H9 (cell line): ENCODE measurements around the gene MELK. TPM values are rescaled to one million over a fixed set of nuclear protein-coding genes. Genes with fewer than 3 reads are reported as not detected.

Source experiments
- DNase-seq: peaks from one replicate; pipeline ENCODE4 v3.0.0-alpha.2; 2017
- H2AFZ ChIP-seq: one replicate; pipeline ENCODE4 v1.6.1; 2013; ENCODE audit warnings: mild to moderate bottlenecking, low read length, control low read depth, moderate library complexity
- H2AK5ac ChIP-seq: 2 replicates; pipeline ENCODE4 v1.6.1; 2013; ENCODE audit warnings: low read length, control low read depth, mixed read lengths; ENCODE audit not compliant: insufficient read length
- H2BK120ac ChIP-seq: one replicate; pipeline ENCODE4 v1.6.1; 2013; ENCODE audit warnings: low read depth, mild to moderate bottlenecking, low read length, control low read depth, inconsistent platforms; ENCODE audit not compliant: poor library complexity, severe bottlenecking
- H2BK12ac ChIP-seq: 2 replicates; pipeline ENCODE4 v1.6.1; 2013; ENCODE audit warnings: low read length, control low read depth, mixed read lengths, low read depth; ENCODE audit not compliant: insufficient read length
- H2BK15ac ChIP-seq: 2 replicates; pipeline ENCODE4 v1.6.1; 2013; ENCODE audit warnings: low read depth, low read length, control low read depth
- H2BK20ac ChIP-seq: one replicate; pipeline ENCODE4 v1.6.1; 2013; ENCODE audit warnings: low read depth, mild to moderate bottlenecking, low read length, control low read depth, inconsistent platforms; ENCODE audit not compliant: poor library complexity, severe bottlenecking
- H2BK5ac ChIP-seq: 2 replicates; pipeline ENCODE4 v1.6.1; 2013; ENCODE audit warnings: low read length, control low read depth, mixed read lengths; ENCODE audit not compliant: insufficient read length
- H3K14ac ChIP-seq: 2 replicates; pipeline ENCODE4 v1.6.1; 2013; ENCODE audit warnings: low read length, control low read depth; ENCODE audit not compliant: insufficient read depth
- H3K18ac ChIP-seq: 2 replicates; pipeline ENCODE4 v1.6.1; 2013; ENCODE audit warnings: low read depth, mild to moderate bottlenecking, mixed read lengths, low read length, control low read depth; ENCODE audit not compliant: insufficient read length
- H3K23ac ChIP-seq: 2 replicates; pipeline ENCODE4 v1.6.1; 2013; ENCODE audit warnings: low read length, control low read depth, mixed read lengths, low read depth; ENCODE audit not compliant: insufficient read length
- H3K23me2 ChIP-seq: 2 replicates; pipeline ENCODE4 v1.6.1; 2013; ENCODE audit warnings: low read depth, mild to moderate bottlenecking, mixed read lengths, low read length, control low read depth; ENCODE audit not compliant: insufficient read length, poor library complexity, severe bottlenecking
- H3K27ac ChIP-seq: 2 replicates; pipeline ENCODE4 v1.5.1; 2013; ENCODE audit warnings: low read length, control low read depth, mixed read lengths, low read depth; ENCODE audit not compliant: insufficient read length
- H3K27me3 ChIP-seq: 2 replicates; pipeline ENCODE4 v1.6.1; 2013; ENCODE audit warnings: low read length, control low read depth, inconsistent platforms; ENCODE audit not compliant: insufficient read depth
- H3K4ac ChIP-seq: 2 replicates; pipeline ENCODE4 v1.6.1; 2013; ENCODE audit warnings: low read depth, mild to moderate bottlenecking, control low read depth, inconsistent platforms, low read length, moderate library complexity
- H3K4me1 ChIP-seq: 2 replicates; pipeline ENCODE4 v1.6.1; 2013; ENCODE audit warnings: low read length, control low read depth, inconsistent platforms; ENCODE audit not compliant: insufficient read depth
- H3K4me2 ChIP-seq: 2 replicates; pipeline ENCODE4 v1.6.1; 2013; ENCODE audit warnings: low read length, control low read depth, mixed read lengths; ENCODE audit not compliant: insufficient read length, insufficient read depth
- H3K56ac ChIP-seq: 2 replicates; pipeline ENCODE4 v1.6.1; 2013; ENCODE audit warnings: low read depth, mild to moderate bottlenecking, mixed read lengths, low read length, control low read depth; ENCODE audit not compliant: insufficient read length
- H3K79me1 ChIP-seq: 2 replicates; pipeline ENCODE4 v1.6.1; 2013; ENCODE audit warnings: low read depth, mild to moderate bottlenecking, moderate library complexity, low read length, control low read depth, inconsistent platforms; ENCODE audit not compliant: insufficient read depth, poor library complexity, severe bottlenecking
- H3K79me2 ChIP-seq: 2 replicates; pipeline ENCODE4 v1.6.1; 2013; ENCODE audit warnings: low read length, control low read depth, inconsistent platforms; ENCODE audit not compliant: insufficient read depth
- H3K9ac ChIP-seq: 2 replicates; pipeline ENCODE4 v1.6.1; 2013; ENCODE audit warnings: low read length, control low read depth, mixed read lengths; ENCODE audit not compliant: insufficient read length; ENCODE audit errors: extremely low read depth
- H3K9me3 ChIP-seq: one replicate; pipeline ENCODE4 v1.6.1; 2013; ENCODE audit warnings: low read depth, low read length, inconsistent platforms; ENCODE audit not compliant: control insufficient read depth
- H3T11ph ChIP-seq: one replicate; pipeline ENCODE4 v1.6.1; 2013; ENCODE audit warnings: mild to moderate bottlenecking, low read length, control low read depth, inconsistent platforms
- H4K20me1 ChIP-seq: one replicate; pipeline ENCODE4 v1.6.1; 2013; ENCODE audit not compliant: control insufficient read depth, insufficient read length, insufficient read depth
- H4K5ac ChIP-seq: 2 replicates; pipeline ENCODE4 v1.6.1; 2013; ENCODE audit warnings: low read depth, mild to moderate bottlenecking, mixed read lengths, low read length, control low read depth; ENCODE audit not compliant: insufficient read length
- H4K8ac ChIP-seq: replicated peaks from 2 replicates; pipeline ENCODE4 v1.6.1; 2013; ENCODE audit warnings: low read length, control low read depth, mixed read lengths, low read depth; ENCODE audit not compliant: insufficient read length
- H4K91ac ChIP-seq: 2 replicates; pipeline ENCODE4 v1.6.1; 2013; ENCODE audit warnings: low read depth, mild to moderate bottlenecking, moderate library complexity, mixed read lengths, low read length, control low read depth; ENCODE audit not compliant: insufficient read length
- H3K27ac Mint-ChIP-seq, 3 experiments: 2 replicates in 2 of 3; 3 replicates in 1 of 3; pipeline ENCODE4 v1.8.0; 2020 to 2021; ENCODE audit warnings: mixed read lengths in 3 of 3, mild to moderate bottlenecking in 1 of 3, moderate library complexity in 1 of 3
- H3K27me3 Mint-ChIP-seq: 2 replicates; pipeline ENCODE4 v1.8.0; 2021; ENCODE audit warnings: low read depth, mild to moderate bottlenecking, moderate library complexity, mixed read lengths
- H3K36me3 Mint-ChIP-seq, 3 experiments: 2 replicates in 2 of 3; 3 replicates in 1 of 3; pipeline ENCODE4 v1.8.0; 2020 to 2021; ENCODE audit warnings: low read depth in 3 of 3, mixed read lengths in 3 of 3; ENCODE audit not compliant: insufficient read depth in 1 of 3
- H3K4me1 Mint-ChIP-seq, 2 experiments: 2 replicates each; pipeline ENCODE4 v1.8.0; 2020; ENCODE audit warnings: mixed read lengths in 2 of 2
- H3K4me3 Mint-ChIP-seq, 2 experiments: 2 replicates in 1 of 2; 3 replicates in 1 of 2; pipeline ENCODE4 v1.8.0; 2020 to 2021; ENCODE audit warnings: mild to moderate bottlenecking in 2 of 2, mixed read lengths in 2 of 2, moderate library complexity in 1 of 2
- H3K9me3 Mint-ChIP-seq, 2 experiments: 2 replicates in 1 of 2; 3 replicates in 1 of 2; pipeline ENCODE4 v1.8.0; 2020; ENCODE audit warnings: mild to moderate bottlenecking in 2 of 2, mixed read lengths in 2 of 2, moderate library complexity in 1 of 2
- WGBS: extraction: QIAGEN DNeasy Blood & Tissue Kit; methylation state at CpG from one replicate; pipeline ENCODE4 v1.1.7; 2013; ENCODE audit warnings: missing lambda C conversion rate, low lambda C conversion rate, mixed read lengths; ENCODE audit not compliant: insufficient read length; ENCODE audit errors: extremely low coverage; 5-methylcytosine and 5-hydroxymethylcytosine counted together
- total RNA-seq: library from RNA; stranded (reverse); gene quantifications from 2 replicates; pipeline ENCODE4 v1.2.1, GENCODE V29; 2021
- TF ChIP-seq, protein P1 (sequence below): fragments of 200-600 bp; sonication (generic); conservative IDR thresholded peaks from 3 replicates; pipeline ENCODE4 v1.8.0; 2021; ENCODE audit warnings: antibody characterized with exemption, mild to moderate bottlenecking

Gene MELK
- total RNA-seq, 1 experiment from 2014 or later = 43.6 TPM

GRCh38 chr9:36530224-36530623 is 42.5 kb upstream of the MELK start:
- Histone ChIP-seq H2BK20ac (no peak overlapping the region), H3K9me3 (no peaks in the 10 kb centered on the region), H3K79me1 (no peaks in the 10 kb centered on the region), H2BK120ac (no peak overlapping the region), H2AFZ (no peak overlapping the region), H3K23ac (no peak overlapping the region), H2BK5ac (no peak overlapping the region), H3K27me3 (no peaks in the 10 kb centered on the region), H3K4me2 (no peak overlapping the region), H3K23me2 (no peaks in the 10 kb centered on the region), H3T11ph (no peak overlapping the region), H4K20me1 (no peaks in the 10 kb centered on the region), H3K27ac (no peak overlapping the region), H2AK5ac (no peak overlapping the region), H3K56ac (no peak overlapping the region), H3K79me2 (no peaks in the 10 kb centered on the region), H3K4ac (no peak overlapping the region), H4K8ac (no peak overlapping the region), H3K4me1 (no peaks in the 10 kb centered on the region), H4K91ac (no peak overlapping the region), H3K9ac (no peak overlapping the region), H4K5ac (no peak overlapping the region), H3K14ac (no peak overlapping the region), H3K18ac (no peak overlapping the region), H2BK15ac (no peak overlapping the region), H2BK12ac (no peak overlapping the region)
- peaks cover 2 to 7% (median 3%) of the 10 kb centered on the region in 3 experiments; a peak in 5 of 7 replicates for H3K36me3 Mint-ChIP-seq
- H3K9me3 Mint-ChIP-seq = peaks cover 8 to 12% of the 10 kb centered on the region in 2 experiments
- DNase-seq = no peak
- no CpG with 5 or more reads among the region's 2 CpGs for WGBS
- no peak overlapping the region for H3K4me3 Mint-ChIP-seq
- H3K27me3 Mint-ChIP-seq = no peaks in the 10 kb centered on the region; the same call in 1 of the 2 replicates
- H3K4me1 Mint-ChIP-seq = peaks cover 3 to 4% of the 10 kb centered on the region in 2 experiments; a peak in 2 of 4 replicates
- no peak overlapping the region for H3K27ac Mint-ChIP-seq
- TF ChIP-seq, protein P1, sequence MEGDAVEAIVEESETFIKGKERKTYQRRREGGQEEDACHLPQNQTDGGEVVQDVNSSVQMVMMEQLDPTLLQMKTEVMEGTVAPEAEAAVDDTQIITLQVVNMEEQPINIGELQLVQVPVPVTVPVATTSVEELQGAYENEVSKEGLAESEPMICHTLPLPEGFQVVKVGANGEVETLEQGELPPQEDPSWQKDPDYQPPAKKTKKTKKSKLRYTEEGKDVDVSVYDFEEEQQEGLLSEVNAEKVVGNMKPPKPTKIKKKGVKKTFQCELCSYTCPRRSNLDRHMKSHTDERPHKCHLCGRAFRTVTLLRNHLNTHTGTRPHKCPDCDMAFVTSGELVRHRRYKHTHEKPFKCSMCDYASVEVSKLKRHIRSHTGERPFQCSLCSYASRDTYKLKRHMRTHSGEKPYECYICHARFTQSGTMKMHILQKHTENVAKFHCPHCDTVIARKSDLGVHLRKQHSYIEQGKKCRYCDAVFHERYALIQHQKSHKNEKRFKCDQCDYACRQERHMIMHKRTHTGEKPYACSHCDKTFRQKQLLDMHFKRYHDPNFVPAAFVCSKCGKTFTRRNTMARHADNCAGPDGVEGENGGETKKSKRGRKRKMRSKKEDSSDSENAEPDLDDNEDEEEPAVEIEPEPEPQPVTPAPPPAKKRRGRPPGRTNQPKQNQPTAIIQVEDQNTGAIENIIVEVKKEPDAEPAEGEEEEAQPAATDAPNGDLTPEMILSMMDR = no peak
